Activated T-cell treated with anti-CD3 and anti-CD28 coated beads, Interleukin-2, amount 50 U/mL, for 24 hours (primary cell): Measurements from ENCODE around the gene EVI5L.

Experiments
- DNase-seq: peaks from one replicate; pipeline ENCODE4 v3.0.0-alpha.2; 2020
- H3K27ac Mint-ChIP-seq: 2 replicates; pipeline ENCODE4 v1.8.0; 2020; ENCODE audit warnings: mild to moderate bottlenecking, mixed read lengths
- H3K27me3 Mint-ChIP-seq: 2 replicates; pipeline ENCODE4 v1.8.0; 2020; ENCODE audit warnings: mixed read lengths
- H3K36me3 Mint-ChIP-seq: 2 replicates; pipeline ENCODE4 v1.8.0; 2020; ENCODE audit warnings: low read depth, mixed read lengths
- H3K4me1 Mint-ChIP-seq: 2 replicates; pipeline ENCODE4 v1.8.0; 2020; ENCODE audit warnings: low read depth, mixed read lengths
- H3K4me3 Mint-ChIP-seq: 2 replicates; pipeline ENCODE4 v1.8.0; 2020; ENCODE audit warnings: mild to moderate bottlenecking, moderate library complexity, mixed read lengths
- H3K9me3 Mint-ChIP-seq: 2 replicates; pipeline ENCODE4 v1.8.0; 2020; ENCODE audit warnings: mixed read lengths

Gene EVI5L

DNA sequence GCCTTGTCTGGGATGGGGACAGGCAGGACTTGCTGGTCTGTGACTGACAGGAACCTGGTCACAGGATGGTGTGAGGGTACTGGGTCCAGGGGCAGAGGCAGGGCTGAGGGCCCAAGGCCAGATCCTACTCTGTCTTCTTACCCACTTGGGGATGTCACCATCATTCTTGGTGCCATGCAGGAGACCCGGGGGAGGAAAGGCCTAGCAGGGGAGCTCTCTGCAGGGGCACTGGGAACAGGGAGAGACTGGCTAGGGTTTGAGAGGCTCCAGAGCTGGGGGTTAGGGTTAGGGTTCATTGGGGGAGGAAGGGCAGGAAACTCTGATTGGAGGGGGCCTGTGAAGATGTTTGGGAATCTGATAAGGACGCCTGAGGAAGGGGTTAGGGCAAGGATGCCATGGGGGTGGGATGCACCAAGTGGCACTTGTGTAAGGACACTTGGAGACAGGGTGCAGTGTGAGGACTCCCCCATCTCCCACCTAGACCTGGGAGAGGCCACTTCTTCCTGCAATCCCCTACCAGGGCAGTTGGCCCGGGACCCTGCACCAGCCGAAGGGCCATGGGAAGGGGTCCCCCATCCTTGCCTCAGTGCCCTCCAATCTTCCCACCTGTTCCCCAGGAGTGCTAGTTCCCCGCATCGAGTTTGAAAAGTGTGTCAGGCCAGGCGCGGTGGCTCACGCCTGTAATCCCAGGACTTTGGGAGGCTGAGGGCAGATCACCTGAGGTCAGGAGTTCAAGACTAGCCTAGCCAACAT, 37.2 kb downstream of the EVI5L start:
- Mint-ChIP-seq H3K9me3 (no peaks in the 10 kb centered on the region), H3K27me3 (peaks cover 44% of the 10 kb centered on the region), H3K27ac (no peak overlapping the region), H3K4me3 (no peak overlapping the region), H3K36me3 (no peaks in the 10 kb centered on the region), H3K4me1 (peaks cover 31% of the 10 kb centered on the region)
- no peak for DNase-seq

DNA sequence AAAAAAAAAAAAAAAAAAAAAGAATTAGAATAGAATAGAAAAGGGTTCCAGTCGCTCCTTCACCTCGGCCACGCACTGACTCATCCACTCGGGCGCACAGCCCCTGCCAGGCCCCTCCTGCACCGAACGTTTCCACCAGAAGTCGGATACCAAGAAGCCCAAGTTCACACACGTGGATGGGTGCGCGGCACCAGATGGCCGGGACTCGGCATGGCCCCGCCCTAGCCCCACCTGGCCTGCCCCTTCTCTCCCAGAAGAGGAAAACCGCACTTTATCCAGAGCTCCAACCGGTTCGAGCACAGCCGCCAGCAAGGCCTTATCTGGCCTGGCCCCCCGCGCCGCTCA, 38.3 kb downstream of the EVI5L start:
- Mint-ChIP-seq H3K9me3 (no peaks in the 10 kb centered on the region), H3K4me3 (peak overlapping the region; percentile 72), H3K4me1 (peaks cover 35% of the 10 kb centered on the region), H3K36me3 (no peaks in the 10 kb centered on the region), H3K27ac (no peak overlapping the region), H3K27me3 (peaks cover 49% of the 10 kb centered on the region)
- no peak for DNase-seq

DNA sequence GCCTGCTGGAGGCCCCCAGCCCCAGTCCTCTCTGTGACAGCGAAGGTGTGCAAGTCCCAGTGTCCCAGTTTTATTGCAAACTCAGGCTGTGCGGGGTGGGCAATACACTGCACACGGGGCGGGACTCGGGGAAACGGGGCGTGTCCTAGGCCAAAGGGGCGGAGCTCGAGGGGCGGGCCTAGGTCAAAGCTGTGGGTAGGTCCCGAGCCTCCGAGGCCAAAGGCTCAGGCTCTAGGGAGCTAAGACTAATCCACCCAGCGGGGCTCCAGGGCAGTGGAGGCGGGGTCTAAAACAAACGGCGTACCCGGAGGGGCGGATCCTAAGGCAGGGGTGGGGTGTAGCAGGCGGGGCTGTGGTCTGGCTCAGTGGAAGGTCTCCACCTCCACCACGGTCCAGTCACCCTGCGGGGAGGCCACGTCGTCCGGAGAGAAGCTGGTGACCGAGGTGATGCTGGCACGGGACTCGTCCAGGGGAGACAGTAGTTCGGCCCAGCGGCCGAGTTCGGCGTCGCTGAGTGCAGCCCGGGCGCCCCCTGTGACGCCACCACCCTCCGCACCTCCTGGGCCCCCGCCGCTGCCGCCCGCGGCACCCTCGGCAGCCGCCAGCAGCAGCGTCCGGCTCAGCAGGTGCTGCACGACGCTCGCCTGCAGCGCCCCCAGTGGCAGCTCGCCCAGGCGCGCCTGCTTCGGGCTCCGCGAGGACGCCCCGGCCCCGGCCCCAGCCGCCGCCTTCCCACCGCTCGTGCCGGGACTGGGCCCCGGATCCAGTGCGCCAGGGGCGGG, 38.8 kb downstream of the EVI5L start:
- peak overlapping the region; percentile 72 for H3K4me3 Mint-ChIP-seq

DNA sequence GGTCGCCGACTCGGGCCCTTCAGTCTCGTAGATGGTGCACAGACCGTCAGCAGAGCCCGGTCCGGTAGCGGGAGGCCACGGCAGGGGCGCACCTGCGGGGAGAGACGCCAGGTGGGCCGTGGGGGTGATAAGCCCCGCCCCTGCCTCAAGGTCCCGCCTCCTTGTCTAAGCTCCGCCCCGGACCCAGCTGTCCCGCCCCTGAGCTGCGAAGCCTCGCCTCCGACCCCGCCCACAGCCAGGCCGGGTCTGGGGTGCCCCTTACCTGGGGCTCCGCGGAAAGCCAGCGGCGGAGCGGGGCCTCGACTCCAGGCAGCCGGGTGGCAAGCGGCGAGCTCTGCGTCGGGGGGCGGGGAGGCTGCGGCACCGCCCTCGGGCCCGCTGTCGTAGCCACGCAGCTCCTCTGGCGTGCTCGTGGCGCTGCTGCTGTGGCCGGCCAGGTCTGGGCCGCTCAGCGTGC, 39.5 kb downstream of the EVI5L start:
- DNase-seq: peak; percentile 93
- H3K36me3 Mint-ChIP-seq: no peaks in the 10 kb centered on the region
- H3K4me3 Mint-ChIP-seq: peak overlapping the region; percentile 45
- peaks cover 38% of the 10 kb centered on the region for H3K4me1 Mint-ChIP-seq
- H3K9me3 Mint-ChIP-seq: no peaks in the 10 kb centered on the region
- no peak overlapping the region for H3K27ac Mint-ChIP-seq
- H3K27me3 Mint-ChIP-seq: peaks cover 50% of the 10 kb centered on the region

More for the DNA sequence above, 38.8 kb downstream of the EVI5L start:
- no peak overlapping the region for H3K27ac Mint-ChIP-seq
- H3K9me3 Mint-ChIP-seq: no peaks in the 10 kb centered on the region
- H3K36me3 Mint-ChIP-seq: no peaks in the 10 kb centered on the region
- peaks cover 51% of the 10 kb centered on the region for H3K27me3 Mint-ChIP-seq
- DNase-seq: peak; percentile 92
- H3K4me1 Mint-ChIP-seq: peaks cover 37% of the 10 kb centered on the region

DNA sequence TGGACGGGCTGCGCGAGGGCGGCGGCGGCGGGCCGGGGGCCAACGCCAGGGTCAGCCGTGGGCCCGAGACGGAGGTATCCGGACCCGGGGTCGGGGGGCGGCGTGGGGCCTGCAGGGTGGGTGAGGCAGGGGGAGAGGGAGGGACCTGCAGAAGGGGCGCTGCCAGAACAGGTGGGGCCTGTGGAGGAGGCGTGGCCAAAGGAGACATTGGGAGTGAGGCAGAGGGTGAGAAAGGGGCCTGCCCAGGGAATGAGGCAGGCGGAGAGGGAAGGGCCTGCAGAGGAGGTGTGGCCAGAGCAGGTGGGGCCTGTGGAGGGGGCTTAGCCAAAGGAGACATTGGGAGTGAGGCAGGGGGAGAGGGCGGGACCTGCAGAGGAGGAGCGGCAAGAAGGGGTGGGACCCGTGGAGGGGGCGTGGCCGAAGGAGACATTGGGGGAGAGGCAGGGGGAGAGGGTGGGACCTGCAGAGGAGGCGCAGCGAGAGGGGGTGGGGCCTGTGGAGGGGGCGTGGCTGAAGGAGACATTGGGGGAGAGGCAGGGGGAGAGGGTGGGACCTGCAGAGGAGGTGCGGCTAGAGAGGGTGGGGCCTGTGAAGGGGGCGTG, 40.0 kb downstream of the EVI5L start:
- H3K4me3 Mint-ChIP-seq: peak overlapping the region; percentile 43
- H3K9me3 Mint-ChIP-seq: no peaks in the 10 kb centered on the region
- H3K36me3 Mint-ChIP-seq: no peaks in the 10 kb centered on the region
- peaks cover 40% of the 10 kb centered on the region for H3K4me1 Mint-ChIP-seq
- no peak for DNase-seq
- H3K27ac Mint-ChIP-seq: no peak overlapping the region
- H3K27me3 Mint-ChIP-seq: peaks cover 50% of the 10 kb centered on the region

DNA sequence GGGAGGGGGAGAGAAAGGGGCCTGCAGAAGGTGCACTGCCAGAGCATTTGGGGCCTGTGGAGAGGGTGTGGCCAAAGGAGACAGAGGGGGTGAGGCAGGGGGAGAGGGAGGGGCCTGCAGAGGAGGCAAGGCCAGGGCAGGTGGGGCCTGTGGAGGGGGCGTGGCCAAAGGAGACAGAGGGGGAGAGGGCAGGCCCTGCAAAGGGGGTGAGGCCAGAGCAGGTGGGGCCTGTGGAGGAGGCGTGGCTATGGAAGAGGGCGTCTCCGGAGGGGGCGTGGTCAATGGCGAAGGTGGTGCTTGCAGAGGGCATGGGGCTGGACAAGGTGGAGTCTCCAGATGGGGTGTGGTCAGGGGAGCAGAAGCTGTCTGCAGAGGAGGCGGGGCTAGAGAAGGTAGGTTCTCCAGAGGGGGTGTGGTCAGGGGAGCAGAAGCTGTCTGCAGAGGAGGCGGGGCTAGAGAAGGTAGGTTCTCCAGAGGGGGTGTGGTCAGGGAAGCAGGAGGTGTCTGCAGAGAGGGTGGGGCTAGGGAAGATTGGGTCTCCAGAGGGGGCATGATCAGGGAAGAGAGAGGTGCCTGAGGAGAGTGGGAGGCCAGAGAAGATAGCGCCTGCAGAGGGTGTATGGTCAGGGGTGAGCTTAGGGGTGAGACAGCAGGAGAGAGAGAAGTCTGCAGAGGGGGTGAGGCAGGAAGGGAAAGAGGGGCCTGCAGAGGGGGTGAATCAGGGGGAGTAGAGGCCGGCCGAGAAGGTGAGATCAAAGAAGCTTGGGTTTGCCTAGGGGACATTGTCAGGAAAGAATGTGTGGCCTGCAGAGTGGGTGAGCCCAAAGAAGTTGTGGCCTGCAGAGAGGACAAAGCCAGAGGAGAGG, 40.8 kb downstream of the EVI5L start:
- peaks cover 34% of the 10 kb centered on the region for H3K4me1 Mint-ChIP-seq
- H3K36me3 Mint-ChIP-seq: no peaks in the 10 kb centered on the region
- H3K27ac Mint-ChIP-seq: no peak overlapping the region
- H3K4me3 Mint-ChIP-seq: no peak overlapping the region
- peak; percentile 64 for DNase-seq
- peaks cover 49% of the 10 kb centered on the region for H3K27me3 Mint-ChIP-seq
- no peaks in the 10 kb centered on the region for H3K9me3 Mint-ChIP-seq

DNA sequence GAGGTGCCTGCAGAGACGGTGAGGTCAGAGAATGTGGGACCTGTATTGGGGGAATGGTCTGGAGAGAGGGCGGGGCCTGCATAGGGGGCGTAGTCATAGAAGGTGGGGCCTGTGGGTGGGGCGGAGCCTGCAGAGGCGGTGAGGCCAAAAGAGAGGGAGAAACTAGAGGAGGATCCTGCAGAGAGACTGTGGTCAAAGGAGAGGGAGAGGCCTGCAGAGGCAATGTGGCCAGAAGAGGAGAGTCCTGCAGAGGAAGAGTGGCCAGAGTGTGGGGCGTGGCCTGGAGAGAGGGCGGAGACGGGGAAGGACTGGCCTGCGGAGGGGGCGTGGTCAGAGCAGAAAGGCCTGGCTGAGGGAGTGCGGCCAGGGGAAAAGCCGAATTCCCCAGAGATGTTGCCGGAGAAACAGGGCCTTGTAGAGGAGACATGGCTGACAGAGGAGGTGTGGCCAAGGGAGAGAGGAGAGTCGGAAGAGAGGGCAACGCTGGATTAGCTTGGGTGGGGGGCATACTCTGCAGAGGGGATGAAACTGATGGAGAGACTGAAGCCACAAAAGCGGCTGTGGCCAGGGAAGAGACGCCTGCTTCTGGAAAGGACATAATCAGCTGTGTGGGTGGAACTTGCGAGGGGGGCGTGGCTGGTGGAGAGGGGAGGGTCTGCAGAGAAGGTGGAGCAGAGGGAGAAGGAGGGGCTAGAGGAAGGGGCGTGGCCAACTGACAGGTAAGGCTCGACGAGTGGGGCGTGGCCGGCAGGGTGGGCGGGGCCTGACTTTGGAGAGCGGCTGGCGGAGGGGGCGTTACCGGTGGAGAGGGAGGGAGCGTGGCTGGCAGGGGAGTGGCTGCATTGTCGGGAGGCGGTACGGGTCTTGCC, 41.7 kb downstream of the EVI5L start:
- H3K27ac Mint-ChIP-seq: no peak overlapping the region
- peaks cover 48% of the 10 kb centered on the region for H3K27me3 Mint-ChIP-seq
- no peaks in the 10 kb centered on the region for H3K36me3 Mint-ChIP-seq
- H3K4me1 Mint-ChIP-seq: peaks cover 34% of the 10 kb centered on the region
- H3K9me3 Mint-ChIP-seq: no peaks in the 10 kb centered on the region
- H3K4me3 Mint-ChIP-seq: no peak overlapping the region
- DNase-seq: peak; percentile 82

DNA sequence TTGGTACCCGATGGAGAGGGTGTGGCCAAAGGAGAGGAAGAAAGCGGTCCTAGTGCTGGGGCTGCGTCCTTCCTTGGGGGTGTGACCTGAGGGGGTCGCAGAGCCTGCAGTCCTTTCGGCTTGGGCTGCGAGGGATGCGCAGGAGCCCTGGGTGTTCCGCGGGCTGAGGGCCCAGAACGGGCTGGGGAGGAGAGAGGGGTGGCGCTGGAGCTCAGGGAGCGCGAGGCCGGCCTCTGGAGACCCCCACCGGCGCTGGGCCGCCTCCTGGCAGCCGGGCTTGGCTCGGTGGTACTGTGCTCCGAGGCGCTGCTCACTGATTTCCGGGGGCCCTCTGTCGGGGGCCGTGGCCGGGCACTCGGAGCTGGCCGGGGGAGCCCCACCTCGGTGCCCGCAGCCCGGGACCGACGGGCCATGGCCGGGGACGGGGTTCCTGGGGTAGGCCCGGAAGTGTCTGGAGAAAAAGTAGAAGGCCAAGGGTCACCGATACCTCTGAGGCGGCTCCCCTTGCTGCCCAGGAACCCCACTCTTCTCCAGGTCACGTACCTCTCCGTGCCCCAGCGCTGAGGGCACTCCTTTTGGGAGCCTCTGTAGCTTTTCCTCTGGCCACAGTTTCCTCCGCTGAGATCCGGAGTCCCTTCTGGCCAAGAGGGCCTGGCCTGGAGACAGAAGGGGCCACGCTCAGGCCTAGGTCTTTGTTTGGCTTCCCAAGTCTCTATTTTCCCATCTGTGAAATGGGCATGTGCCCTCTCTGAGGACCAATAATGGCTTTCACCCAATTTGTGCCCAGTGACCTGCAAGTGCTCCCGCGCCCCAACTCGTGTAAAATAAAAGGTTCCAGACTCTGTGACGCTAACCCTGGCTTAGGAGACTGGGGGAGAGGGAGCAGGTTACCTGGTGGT, 42.5 kb downstream of the EVI5L start:
- Mint-ChIP-seq H3K9me3 (no peaks in the 10 kb centered on the region), H3K4me3 (peak overlapping the region; percentile 23), H3K36me3 (no peaks in the 10 kb centered on the region), H3K27me3 (peaks cover 42% of the 10 kb centered on the region), H3K27ac (no peak overlapping the region), H3K4me1 (peaks cover 34% of the 10 kb centered on the region)
- no peak for DNase-seq

DNA sequence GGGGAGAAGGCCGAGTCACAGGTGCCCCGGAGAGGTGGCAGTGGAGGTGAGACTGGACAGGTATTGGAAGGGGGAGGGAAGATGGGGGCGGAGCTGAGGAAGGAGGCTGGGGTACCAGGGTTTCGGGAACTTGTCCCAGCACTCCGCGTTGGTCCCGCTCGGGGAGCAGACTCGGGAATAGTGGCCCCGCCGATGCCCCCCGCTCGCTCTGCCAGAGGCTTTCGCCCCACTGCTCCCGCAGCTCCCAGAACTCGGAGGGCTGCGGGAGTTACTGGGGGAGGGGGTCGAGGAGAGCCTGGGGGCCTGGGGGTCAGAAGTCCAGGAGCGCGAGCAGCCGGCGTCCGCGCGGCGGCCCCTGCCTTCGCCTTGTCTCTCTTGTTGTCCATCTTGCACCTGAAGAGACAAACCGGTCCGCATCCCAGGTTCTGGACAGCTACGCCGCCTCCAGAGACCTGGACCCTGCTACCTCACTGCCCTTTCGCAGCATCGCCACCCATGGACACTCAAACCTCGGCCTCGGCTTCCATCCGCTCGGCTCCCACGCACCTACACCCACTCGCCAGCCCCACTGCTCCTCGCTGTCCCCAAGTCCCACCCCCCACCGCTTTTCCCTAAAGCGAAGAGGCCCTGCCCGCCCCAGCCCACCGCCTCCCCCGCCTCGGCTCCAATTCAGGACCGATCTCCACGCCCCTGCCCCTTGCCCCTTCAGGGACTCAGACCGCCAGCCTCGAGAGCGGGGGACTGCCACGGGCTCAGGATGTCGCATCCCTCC, 43.5 kb downstream of the EVI5L start:
- no peak for DNase-seq
- Mint-ChIP-seq H3K27me3 (peaks cover 41% of the 10 kb centered on the region), H3K27ac (no peak overlapping the region), H3K36me3 (no peaks in the 10 kb centered on the region), H3K4me1 (peaks cover 31% of the 10 kb centered on the region), H3K4me3 (peak overlapping the region; percentile 61), H3K9me3 (no peaks in the 10 kb centered on the region)

DNA sequence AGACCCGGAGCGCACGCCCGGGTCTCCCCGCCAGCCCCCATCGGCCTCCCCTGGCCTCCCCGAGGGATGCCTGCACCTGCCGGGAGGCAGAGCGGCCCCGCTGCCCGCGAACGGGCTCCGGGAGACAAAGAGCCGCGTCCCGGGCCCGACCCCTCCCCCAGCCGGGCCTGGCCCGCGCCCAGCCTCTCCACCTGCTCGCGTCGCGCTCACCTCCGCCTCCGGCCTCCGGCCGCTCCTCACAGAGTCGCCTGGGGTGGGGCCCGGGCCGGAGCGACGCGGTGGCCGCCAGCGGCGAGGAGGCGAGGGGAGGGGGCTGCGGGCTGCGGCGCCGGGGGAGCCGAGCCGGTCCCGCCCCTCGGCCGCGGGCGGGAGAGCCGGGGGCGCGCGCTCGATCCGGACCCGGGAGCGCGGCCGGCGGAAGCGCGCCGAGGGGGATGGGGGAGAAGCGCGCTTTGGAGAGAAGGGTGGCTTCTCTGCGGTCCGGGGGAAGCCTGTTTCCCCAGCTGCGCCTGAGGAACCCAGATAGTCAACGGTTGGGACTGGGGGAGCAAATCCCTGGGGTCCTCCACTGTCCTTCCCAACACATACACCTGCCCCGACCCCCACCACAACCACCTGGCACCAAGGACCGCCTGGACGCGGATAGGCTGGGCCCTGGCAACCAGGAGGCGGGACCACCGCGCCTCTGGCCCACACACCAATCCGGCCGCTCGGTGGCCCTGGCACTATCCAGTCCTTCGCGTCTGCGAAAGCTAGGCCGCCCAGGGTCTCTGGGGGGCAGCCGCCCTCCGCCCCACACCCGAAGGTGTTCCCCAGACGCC, 44.3 kb downstream of the EVI5L start, which contains the start of gene PRR36:
PRR36 (minus strand) TSS at position 315 of the 821 bp plus-strand sequence. CDS start 701 bp downstream, outside the sequence.
- H3K4me3 Mint-ChIP-seq: peak within 1 kb of the TSS; percentile 61
- H3K36me3 Mint-ChIP-seq: no peaks in the 10 kb centered on the region
- DNase-seq: peak; percentile 57
- no peak within 1 kb of the TSS for H3K27ac Mint-ChIP-seq
- H3K4me1 Mint-ChIP-seq: peaks cover 26% of the 10 kb centered on the region
- H3K27me3 Mint-ChIP-seq: peaks cover 41% of the 10 kb centered on the region
- H3K9me3 Mint-ChIP-seq: no peaks in the 10 kb centered on the region

DNA sequence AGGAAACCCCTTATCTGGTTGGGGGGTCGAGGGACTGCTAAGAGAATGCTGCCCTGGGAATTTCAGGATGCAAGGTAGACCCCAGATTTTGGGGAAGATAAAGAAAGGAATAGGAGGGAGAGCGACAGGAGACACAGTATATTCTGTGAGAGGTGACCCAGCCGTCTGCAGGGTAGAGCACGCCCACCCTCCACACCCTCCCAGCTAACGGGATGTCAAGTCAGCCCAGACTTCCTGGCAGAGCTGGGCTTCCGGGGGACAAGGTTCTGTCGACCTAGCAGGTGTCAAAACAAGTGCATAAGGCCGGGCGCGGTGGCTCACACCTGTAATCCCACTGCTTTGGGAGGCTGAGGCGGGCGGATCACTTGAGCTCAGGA, 44.9 kb downstream of the EVI5L start:
- H3K36me3 Mint-ChIP-seq: no peaks in the 10 kb centered on the region
- H3K27me3 Mint-ChIP-seq: peaks cover 41% of the 10 kb centered on the region
- H3K4me3 Mint-ChIP-seq: peak overlapping the region; percentile 35
- no peaks in the 10 kb centered on the region for H3K9me3 Mint-ChIP-seq
- H3K4me1 Mint-ChIP-seq: peaks cover 25% of the 10 kb centered on the region
- H3K27ac Mint-ChIP-seq: no peak overlapping the region
- no peak for DNase-seq
